GM21786 (cell line): ENCODE measurements around the gene ATP9B.

Experiments
- ATAC-seq: cut with Tn5 transposase; IDR thresholded peaks from one replicate; pipeline ENCODE4 v1.9.1; 2021; ENCODE audit not compliant: unreplicated experiment

The ATP9B gene

GRCh38 chr18:79195716-79196683 is 126.8 kb downstream of the ATP9B start:
- no peak for ATAC-seq

DNA sequence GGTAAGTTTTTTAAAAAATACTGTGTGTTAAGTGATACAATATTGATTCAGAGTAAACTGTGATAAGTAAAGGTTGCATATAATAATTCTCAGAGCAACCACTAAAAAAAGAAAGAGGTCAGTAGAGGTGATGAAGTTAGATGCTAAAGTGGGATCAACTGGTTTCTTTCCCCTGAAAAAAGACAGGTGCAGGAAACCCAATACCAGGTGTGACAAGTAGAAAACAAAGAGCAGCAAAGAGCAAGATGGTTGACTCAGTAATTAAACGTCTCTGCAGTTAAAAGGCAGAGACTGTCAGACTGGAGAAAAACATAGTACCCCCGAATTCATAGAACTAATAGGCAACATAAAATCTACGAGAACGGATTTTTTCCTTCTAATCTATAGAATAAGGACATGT is 128.3 kb downstream of the ATP9B start:
- ATAC-seq = no peak

DNA sequence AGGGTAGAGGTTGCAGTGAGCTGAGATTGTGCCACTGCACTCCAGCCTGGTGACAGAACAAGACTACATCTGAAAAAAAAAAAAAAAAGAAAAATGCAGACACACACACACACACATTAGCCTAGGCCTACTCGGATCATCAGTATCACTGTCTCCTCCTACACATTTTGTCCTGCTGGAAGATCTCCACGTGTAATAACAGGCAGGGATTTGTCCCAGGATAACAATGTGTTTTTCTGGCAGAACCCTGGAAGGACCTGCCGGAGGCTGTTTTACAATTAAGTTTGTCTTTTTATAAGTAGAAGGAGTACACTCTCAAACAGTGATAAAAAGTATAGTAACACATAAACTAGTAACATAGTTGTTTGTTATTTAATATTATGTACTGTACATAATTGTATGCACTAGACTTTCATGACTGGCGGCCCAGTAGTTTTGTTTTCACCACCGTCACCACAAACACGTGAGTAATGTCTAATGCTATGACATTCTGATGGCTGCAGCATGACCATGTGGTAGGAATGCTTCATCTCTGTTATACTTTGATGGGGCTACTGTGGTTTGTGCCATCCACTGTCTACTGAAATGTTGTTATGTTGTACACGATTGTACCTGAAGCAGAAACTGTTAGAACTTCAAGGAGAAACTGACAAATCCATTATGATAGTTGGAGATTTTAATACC is 130.6 kb downstream of the ATP9B start:
- no peak for ATAC-seq

GRCh38 chr18:79200546-79201268 is 131.5 kb downstream of the ATP9B start:
- ATAC-seq = no peak

DNA sequence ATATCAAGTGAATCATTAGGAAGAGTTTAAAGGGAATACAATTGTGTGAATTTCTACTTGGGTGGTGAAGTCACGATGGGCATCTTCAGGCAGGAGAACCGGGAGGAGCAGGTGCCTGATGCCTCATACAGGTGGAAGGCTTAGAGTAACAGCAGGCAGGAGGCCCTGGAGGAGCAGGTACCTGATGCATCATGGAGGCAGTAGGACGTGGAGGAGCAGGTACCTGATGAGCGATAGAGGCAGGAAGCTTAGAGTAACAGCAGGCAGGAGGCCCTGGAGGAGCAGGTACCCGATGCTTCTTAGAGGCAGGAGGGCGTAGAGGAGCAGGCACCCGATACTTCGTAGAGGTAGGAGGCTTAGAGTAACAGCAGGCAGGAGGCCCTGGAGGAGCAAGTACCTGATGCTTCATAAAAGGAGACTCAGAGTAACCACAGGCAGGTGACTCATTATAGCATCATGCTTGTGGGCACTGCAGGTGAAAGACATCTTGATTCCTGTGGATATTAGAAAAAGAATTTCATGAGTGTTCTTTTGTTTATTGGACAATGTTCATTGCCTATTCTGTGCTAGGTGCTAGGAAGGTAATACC is 133.9 kb downstream of the ATP9B start:
- no peak for ATAC-seq

- ATAC-seq = no peak
Measured at GRCh38 chr18:79204889-79205807, 136.0 kb downstream of the ATP9B start.

DNA sequence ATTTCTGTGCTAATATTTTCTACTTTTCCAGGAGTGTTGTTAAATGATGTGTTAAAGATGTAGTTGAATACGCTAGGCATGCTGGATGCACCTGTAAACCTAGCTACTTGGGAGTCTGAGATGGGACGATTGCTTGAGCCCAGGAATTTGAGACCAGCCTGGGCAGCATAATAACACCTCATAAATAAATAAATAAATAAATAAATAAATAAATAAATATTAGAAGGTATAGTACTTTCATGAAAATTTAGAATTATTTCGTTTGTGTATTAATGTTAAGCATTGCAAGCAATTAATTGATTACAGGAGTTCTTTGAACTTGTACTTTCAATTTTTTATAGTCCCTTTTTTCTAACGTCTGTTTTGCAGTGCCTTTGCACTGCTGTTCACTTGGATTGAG is 137.2 kb downstream of the ATP9B start:
- ATAC-seq = no peak

DNA sequence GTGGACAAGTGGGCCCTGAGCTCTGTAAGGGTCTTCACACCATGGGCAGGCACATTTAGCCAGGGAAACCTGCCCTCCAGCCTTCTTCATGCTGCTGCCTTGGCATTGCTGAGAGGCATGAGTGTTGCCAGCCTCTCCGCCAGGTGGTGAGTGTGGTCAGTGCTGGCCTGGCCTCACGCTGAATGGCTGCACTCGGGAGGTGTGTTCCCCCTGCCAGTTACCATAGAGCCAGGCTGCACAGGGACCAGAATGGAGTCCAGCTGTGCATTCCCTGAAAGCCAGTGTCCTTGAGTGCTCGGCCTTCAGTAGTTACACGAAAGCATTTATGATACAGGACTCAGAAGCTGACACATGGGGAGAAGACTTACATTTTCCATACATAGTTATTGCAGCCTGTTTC is 139.7 kb downstream of the ATP9B start:
- ATAC-seq = no peak

GRCh38 chr18:79210002-79210910 is 141.1 kb downstream of the ATP9B start:
- no peak for ATAC-seq

DNA sequence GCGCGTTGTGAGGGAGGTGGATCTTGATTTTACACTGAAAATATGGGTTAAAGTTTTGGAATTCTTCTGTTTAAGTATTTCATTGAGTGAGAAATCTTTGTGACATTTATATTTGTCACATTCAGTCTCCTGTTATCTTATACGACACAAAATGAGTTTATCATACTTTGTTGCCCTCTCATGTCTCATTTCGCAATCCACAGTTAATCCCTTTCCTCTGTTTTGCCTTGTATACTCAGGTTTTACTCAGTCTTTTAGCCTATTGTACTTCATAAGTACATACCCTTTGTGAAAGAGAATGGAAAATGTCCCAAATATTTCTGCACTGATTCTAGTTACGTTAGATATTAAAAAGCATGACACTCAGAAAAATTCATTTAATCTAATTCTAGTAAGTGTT is 142.7 kb downstream of the ATP9B start:
- no peak for ATAC-seq

- no peak for ATAC-seq
Measured at GRCh38 chr18:79214056-79214455, 144.9 kb downstream of the ATP9B start.

DNA sequence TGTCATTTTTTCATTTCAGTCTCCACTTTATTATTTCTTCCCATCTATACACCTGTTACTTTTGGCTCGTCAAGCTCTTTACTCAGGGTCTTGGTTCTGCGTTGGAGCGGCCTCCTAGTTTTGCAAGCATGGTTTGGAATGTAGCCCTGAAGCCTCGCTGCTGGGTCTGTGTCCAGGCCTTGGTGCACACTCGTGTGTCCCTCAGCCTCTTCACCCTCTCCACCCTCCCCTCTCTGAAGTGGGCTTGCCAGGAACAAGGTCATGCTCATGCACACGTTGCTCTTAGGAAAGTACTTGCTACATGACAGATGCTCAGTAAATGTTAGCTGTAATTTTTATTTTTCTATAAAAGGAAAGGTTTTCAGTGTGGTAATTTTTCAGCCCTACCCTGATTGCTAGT is 147.0 kb downstream of the ATP9B start:
- ATAC-seq = no peak

- ATAC-seq = no peak
Measured at GRCh38 chr18:79217979-79218604, 148.9 kb downstream of the ATP9B start.

GRCh38 chr18:79218605-79219190 is 149.5 kb downstream of the ATP9B start:
- ATAC-seq = no peak

GRCh38 chr18:79221136-79221535 is 151.9 kb downstream of the ATP9B start:
- no peak for ATAC-seq

- no peak for ATAC-seq
Measured at GRCh38 chr18:79222790-79223189, 153.6 kb downstream of the ATP9B start.

DNA sequence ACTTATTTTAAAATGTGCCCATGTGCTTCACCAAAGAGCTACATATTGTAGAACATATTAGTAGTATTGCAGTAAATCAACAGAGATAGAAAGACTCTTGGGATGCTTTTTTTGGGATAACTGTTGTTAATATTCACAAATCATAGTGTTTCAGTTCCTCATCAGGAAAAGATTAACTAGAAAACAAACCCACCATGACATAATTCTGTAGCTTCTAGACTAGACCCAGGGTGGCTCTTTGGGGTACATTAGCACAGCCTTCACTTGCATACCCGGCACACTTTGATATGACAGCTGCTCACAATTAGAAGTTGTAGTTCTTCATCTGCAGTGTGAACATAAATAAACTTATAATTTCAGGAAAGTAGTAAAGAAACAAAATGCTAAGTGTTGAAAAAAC is 154.2 kb downstream of the ATP9B start:
- no peak for ATAC-seq

GRCh38 chr18:79224381-79224780 is 155.2 kb downstream of the ATP9B start:
- no peak for ATAC-seq
